Measurements from ENCODE around the gene CDH18. TPM values are rescaled to one million over a fixed set of nuclear protein-coding genes. Genes with fewer than 3 reads are reported as not detected.

Gene CDH18
- total and polyA plus RNA-seq, 2 of the 4 experiments (the other 2 are of a cell fraction), result 0.24 to 1.1 TPM

GRCh38 chr5:19806756-19807155 lies 181.2 kb downstream of the CDH18 start:
- Histone ChIP-seq H2BK20ac (ENCODE audit: low read depth, low read length) (no peak overlapping the region), H4K91ac (ENCODE audit: insufficient read depth, low read depth, low read length) (no peak overlapping the region), H3K56ac (ENCODE audit: extremely low read depth, insufficient read depth, low read length) (no peak overlapping the region), H3K4me1 (ENCODE audit: control insufficient read depth, insufficient read depth, low read length) (no peaks in the 10 kb centered on the region), H3K9ac (ENCODE audit: low read depth, low read length) (no peak overlapping the region), H4K20me1 (ENCODE audit: insufficient read depth, low read length) (no peaks in the 10 kb centered on the region), H2BK120ac (ENCODE audit: low read depth, low read length) (no peak overlapping the region), H3K9me3 (ENCODE audit: control insufficient read depth, insufficient read depth, low read length) (no peaks in the 10 kb centered on the region), H2AK5ac (ENCODE audit: low read depth, low read length) (no peak overlapping the region), H2BK5ac (ENCODE audit: low read depth, low read length, poor library complexity, severe bottlenecking) (no peak overlapping the region), H2BK15ac (ENCODE audit: low read depth, low read length) (no peak overlapping the region), H4K5ac (ENCODE audit: low read depth, low read length) (no peak overlapping the region), H3K36me3 (ENCODE audit: control insufficient read depth, insufficient read depth, low read length) (no peaks in the 10 kb centered on the region), H3K27me3 (ENCODE audit: control insufficient read depth, insufficient read depth, low read length) (no peaks in the 10 kb centered on the region), H3K4me2 (ENCODE audit: low read depth, low read length) (no peak overlapping the region), H3K14ac (replicated peaks; ENCODE audit: low read depth, low read length) (no peak overlapping the region), H2AK9ac (replicated peaks; ENCODE audit: low read depth, low read length, poor library complexity) (no peak overlapping the region), H3K18ac (ENCODE audit: low read depth, low read length) (no peak overlapping the region), H3K9me1 (ENCODE audit: insufficient read depth, low read length) (no peaks in the 10 kb centered on the region), H3K23ac (ENCODE audit: low read depth, low read length) (no peak overlapping the region), H3K4ac (ENCODE audit: low read depth, low read length) (no peak overlapping the region), H3K79me1 (ENCODE audit: low read depth in 1 of 2, low read length in 2 of 2) (no peaks in the 10 kb centered on the region), H2AFZ (replicated peaks; ENCODE audit: low read length, poor library complexity) (no peak overlapping the region), H3K27ac (ENCODE audit: insufficient read depth, low read length) (no peak overlapping the region), H4K8ac (ENCODE audit: low read depth in 2 of 2, low read length in 2 of 2) (no peak overlapping the region), H3K4me3 (ENCODE audit: insufficient read depth, low read depth, low read length) (no peak overlapping the region)
- intact Hi-C loops (cut with micrococcal nuclease), result loop anchor here (5.0 kb wide), 1 partner anchor 176 kb away; no protein-coding TSS in a partner anchor
- dilution Hi-C loops (cut with HindIII; ENCODE audit: low sequenced_read_pairs, unreplicated experiment), result no loop called here
- ChIA-PET POLR2A (ENCODE audit: unreplicated experiment) (no interaction called here), CTCF (no interaction called here)
- no CpG with 5 or more reads among the region's 1 CpG for WGBS, 2 experiments (ENCODE audit: extremely low coverage in 2 of 2, insufficient read length in 1 of 2)
- DNase-seq (no peak), ATAC-seq (ENCODE audit: low read depth) (no peak)
- in situ Hi-C loops (cut with MboI; ENCODE audit: low sequenced_read_pairs), result no loop called here
- no TSS peak for BruUV-seq (replicated peaks)
- TF ChIP-seq SMC3 (IDR thresholded peaks at IDR 0.05; ENCODE audit: low read depth, low read length) (no peak), BHLHE40 (IDR thresholded peaks at IDR 0.05; ENCODE audit: low read depth, low read length) (no peak), RCOR1 (IDR thresholded peaks at IDR 0.05; ENCODE audit: insufficient replicate concordance, low read length) (no peak), ELK1 (IDR thresholded peaks at IDR 0.05; ENCODE audit: borderline replicate concordance, low read depth, low read length) (no peak), FOS (IDR thresholded peaks at IDR 0.05; ENCODE audit: low read depth, low read length) (no peak), NFE2L2 (IDR thresholded peaks at IDR 0.05; ENCODE audit: low read depth, low read length) (no peak), CHD1 (IDR thresholded peaks at IDR 0.05; ENCODE audit: low read depth, low read length) (no peak), USF2 (IDR thresholded peaks at IDR 0.05; ENCODE audit: low read depth, low read length) (no peak), MAZ (IDR thresholded peaks at IDR 0.05; ENCODE audit: borderline replicate concordance, low read depth, low read length) (no peak), POLR2A (IDR thresholded peaks at IDR 0.05; ENCODE audit: low read depth, low read length) (no peak), CEBPB (IDR thresholded peaks at IDR 0.05; ENCODE audit: low read depth, low read length) (no peak), CTCF (conservative IDR thresholded peaks at IDR 0.05; ENCODE audit: low read depth, low read length) (no peak)
